ENCODE measurements around the gene IMPDH1. TPM values are rescaled to one million over a fixed set of nuclear protein-coding genes. Genes with fewer than 3 reads are reported as not detected.

IMPDH1 gene
- total RNA-seq, 1 donor = 54.0 TPM

DNA sequence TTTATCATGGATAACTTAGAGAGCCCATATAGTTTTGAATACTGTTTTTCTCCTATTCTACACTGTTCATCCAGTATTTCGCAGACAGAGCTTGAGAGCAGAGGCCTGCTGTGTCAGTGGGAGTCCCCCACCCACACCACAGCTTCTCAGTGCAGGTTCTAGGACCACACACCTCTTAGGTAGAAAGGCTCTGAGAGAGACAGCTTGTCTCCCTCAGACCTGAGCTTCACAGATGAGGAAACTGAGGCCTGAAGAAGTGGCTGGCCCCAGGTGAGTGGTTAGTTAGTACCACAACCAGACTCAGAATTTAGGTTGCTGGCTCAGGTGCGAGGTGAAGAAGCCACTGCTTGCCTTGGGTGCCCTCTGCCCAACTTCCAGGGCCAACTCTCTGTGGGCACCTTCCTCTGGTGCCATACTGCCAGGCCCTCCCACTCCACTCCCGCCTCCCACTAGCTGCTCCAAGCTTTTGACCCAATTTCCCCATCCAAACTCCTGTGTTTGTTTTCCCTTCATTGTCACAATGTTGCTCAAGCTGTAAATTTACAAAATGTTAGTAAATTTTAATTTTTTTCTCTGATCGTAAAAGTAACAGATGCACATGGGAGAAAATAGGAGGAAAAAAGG, 38.3 kb upstream of the IMPDH1 start:
- no peak overlapping the region for H3K4me3 ChIP-seq (ENCODE audit: low read depth, low read length)
- TF ChIP-seq, protein P1, sequence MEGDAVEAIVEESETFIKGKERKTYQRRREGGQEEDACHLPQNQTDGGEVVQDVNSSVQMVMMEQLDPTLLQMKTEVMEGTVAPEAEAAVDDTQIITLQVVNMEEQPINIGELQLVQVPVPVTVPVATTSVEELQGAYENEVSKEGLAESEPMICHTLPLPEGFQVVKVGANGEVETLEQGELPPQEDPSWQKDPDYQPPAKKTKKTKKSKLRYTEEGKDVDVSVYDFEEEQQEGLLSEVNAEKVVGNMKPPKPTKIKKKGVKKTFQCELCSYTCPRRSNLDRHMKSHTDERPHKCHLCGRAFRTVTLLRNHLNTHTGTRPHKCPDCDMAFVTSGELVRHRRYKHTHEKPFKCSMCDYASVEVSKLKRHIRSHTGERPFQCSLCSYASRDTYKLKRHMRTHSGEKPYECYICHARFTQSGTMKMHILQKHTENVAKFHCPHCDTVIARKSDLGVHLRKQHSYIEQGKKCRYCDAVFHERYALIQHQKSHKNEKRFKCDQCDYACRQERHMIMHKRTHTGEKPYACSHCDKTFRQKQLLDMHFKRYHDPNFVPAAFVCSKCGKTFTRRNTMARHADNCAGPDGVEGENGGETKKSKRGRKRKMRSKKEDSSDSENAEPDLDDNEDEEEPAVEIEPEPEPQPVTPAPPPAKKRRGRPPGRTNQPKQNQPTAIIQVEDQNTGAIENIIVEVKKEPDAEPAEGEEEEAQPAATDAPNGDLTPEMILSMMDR (IDR thresholded peaks at IDR 0.05; ENCODE audit: insufficient read depth, low read depth, low read length) = no peak
- DNase-seq (ENCODE audit: low read depth) = no peak

DNA sequence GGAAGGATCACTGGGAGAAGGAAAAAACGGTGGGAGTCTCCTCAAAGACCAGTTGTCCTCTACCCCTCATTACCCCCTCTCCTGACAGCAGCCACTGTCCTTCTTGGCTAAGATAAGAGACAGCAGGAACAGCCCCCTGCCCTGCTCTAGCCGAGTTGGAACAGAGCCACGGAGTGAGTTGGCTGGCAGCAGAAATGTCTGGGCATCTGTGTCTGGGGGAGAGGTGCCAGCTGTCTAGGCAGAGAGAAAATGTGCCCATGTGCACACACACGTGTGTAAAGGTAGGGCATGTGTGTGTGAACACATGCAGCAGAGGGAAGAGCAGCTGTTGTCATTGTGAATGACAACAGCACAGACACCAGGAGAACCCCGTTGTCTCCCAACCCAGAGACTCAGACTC, 36.5 kb upstream of the IMPDH1 start:
- H3K4me3 ChIP-seq (ENCODE audit: low read depth, low read length) = no peak overlapping the region
- TF ChIP-seq, protein P1 (IDR thresholded peaks at IDR 0.05; ENCODE audit: insufficient read depth, low read depth, low read length) = no peak
- DNase-seq (ENCODE audit: low read depth) = no peak

DNA sequence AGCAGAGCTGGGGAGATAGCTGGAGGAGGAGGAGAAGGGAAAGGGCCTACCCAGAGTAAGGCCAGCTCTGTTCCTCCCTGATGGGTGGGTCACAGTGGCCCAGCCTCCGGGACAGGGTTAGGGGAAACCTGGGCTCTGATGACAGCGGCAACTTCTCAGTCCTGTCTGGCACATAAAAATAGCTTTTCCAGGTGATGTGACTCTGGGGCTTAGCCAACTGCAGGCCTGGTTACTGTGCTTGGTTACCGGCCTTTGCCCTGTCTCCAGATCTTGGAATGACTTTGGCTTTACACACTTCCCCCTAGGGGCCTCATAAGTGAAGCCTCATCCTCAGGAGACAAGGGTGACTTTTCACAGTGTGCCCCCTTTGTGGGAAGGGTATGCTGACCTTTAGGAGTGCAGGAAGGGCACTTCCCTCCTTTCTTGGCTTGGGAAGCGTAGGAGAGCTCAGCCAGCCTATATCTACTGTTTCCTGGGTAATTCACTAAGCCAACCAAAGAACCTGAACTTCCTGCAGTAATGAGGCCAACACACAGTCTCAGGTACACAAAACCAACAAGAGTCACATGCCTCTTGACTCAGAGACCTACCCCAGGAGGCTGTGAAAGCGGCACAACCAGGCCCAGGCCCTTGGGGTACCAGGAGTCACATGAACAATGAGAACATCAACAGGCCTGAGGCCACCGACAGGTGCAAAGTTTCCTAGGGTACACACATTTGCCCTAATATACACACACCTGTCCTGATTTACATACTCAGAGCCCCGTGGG, 34.2 kb upstream of the IMPDH1 start:
- DNase-seq (ENCODE audit: low read depth) = no peak

DNA sequence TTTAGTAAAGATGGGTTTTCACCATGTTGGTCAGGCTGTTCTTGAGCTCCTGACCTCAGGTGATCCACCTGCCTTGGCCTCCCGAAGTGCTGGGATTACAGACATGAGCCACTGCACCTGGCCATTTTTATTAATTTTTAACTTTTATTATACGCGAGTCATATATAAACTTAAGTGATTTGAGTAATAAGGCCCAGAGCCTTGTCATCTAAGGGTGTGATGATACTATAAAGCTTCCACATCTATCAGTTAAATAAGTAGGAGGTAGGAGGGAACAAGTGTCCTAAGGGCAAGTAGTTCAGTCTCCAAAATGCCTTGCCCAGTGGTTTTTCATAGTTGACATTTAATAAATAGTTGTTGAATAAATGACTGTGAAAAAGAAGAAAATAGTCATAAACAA, 32.6 kb upstream of the IMPDH1 start:
- TF ChIP-seq, protein P1 (IDR thresholded peaks at IDR 0.05; ENCODE audit: insufficient read depth, low read depth, low read length) = no peak
- H3K4me3 ChIP-seq (ENCODE audit: low read depth, low read length) = no peak overlapping the region
- DNase-seq (ENCODE audit: low read depth) = no peak

More for the DNA sequence above, 34.2 kb upstream of the IMPDH1 start:
- TF ChIP-seq, protein P1 (IDR thresholded peaks at IDR 0.05; ENCODE audit: insufficient read depth, low read depth, low read length) = no peak
- no peak overlapping the region for H3K4me3 ChIP-seq (ENCODE audit: low read depth, low read length)

DNA sequence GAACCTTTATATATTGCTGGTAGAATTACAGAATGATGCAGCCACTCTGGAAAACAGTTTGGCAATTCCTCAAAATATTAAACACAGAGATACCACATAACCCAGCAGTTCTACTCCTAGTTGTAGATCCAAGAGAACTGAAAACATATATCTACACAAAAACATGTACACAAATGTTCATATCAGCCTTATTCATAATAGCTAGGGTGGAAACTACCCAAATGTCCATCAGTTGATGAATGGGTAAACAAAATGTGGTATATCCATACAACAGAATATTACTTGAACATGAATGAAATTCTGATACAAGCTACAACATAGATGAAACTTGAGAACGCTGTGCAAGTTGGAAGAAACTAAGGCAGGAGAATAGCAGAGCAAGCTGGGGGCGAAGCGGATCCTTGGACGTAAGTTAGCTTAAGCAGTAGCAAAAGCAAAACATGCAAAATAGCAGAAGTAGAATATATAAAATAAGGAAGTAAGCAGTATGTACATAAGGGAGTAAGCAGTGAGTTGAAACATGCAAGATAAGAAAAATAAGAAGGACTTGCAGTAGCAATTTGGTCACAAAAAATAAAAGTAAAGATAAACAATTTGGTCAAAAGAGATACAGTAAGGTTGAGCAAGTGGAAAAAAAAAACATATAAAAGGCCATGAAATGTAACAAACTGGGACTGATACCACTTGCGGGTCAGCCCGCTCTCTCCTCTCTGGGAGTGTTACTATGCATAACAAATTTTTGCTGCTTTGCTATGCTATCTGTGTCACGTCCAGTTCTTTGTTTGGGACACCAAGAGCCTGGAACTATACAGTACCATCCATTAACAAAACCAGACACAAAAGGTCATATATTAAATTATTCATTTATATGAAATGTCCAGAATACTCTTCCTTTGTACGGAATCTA, 27.9 kb upstream of the IMPDH1 start:
- TF ChIP-seq, protein P1 (IDR thresholded peaks at IDR 0.05; ENCODE audit: insufficient read depth, low read depth, low read length) = no peak

DNA sequence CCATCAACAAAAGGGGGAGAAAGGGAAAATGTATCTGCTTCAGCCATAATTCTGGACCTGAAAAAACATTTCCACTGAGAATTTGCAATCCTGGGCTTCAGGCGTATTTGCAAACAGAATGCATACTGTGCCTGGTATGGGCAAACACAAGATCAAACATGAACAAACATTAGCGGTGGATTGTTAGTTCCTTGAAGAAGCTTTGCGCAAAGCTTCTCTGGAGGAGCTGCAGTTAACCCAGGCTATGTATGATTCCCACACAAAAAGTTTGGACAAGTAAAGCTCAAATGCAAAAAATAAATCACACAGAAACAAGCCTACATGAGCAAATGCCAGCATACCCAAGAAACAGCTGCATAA, 25.5 kb upstream of the IMPDH1 start:
- TF ChIP-seq, protein P1 (IDR thresholded peaks at IDR 0.05; ENCODE audit: insufficient read depth, low read depth, low read length) = no peak
- no peak for DNase-seq (ENCODE audit: low read depth)
- H3K4me3 ChIP-seq (ENCODE audit: low read depth, low read length) = no peak overlapping the region

More for the DNA sequence above, 27.9 kb upstream of the IMPDH1 start:
- DNase-seq (ENCODE audit: low read depth) = no peak
- no peak overlapping the region for H3K4me3 ChIP-seq (ENCODE audit: low read depth, low read length)

Measured in fibroblast of villous mesenchyme (primary cell).